Measurements from ENCODE around the gene FOXO1. TPM values are rescaled to one million over a fixed set of nuclear protein-coding genes. Genes with fewer than 3 reads are reported as not detected.

Gene FOXO1
- total and polyA plus RNA-seq, 2 of the 13 experiments (the other 11 are each of a cell fraction or from before 2014, with no cell fraction given): 8.1 to 13.1 TPM

DNA sequence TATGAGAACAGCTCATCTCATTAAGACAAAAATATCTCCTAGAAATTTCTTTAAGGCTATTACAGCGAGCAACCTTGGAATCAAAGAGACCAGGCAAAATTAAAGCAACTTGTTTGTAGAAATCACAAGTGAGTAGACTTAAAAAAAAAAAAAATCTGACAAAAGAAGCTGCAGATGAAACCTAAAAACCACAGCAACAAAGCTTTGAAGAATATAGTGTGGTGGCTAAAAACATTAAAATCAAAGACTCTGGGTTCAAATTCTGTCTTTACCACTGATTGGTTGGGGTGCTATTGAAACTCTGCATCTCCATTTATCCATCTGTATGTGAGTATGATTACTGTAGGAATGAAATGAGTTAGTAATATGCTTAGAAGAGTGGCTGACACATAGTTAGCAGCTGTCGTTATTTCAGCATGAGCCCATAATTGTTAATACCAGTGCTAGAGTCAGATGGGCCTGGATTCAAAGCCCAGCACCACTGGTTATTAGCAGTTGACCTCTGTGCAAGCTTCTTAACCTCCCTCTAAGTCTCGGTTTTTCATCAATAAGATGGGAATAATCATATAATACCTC is 157.6 kb downstream of the FOXO1 start (continued):
- TF ChIP-seq ZFP90 (CRISPR knock-in tag; IDR thresholded peaks at IDR 0.05; ENCODE audit: borderline replicate concordance): no peak
- no peak for TF ChIP-seq ZNF878 (CRISPR knock-in tag; IDR thresholded peaks at IDR 0.05)
- no peak for TF ChIP-seq TOPORS (CRISPR knock-in tag; IDR thresholded peaks at IDR 0.05)
- no peak for TF ChIP-seq ETV5 (CRISPR knock-in tag; IDR thresholded peaks at IDR 0.05; ENCODE audit: borderline replicate concordance)

DNA sequence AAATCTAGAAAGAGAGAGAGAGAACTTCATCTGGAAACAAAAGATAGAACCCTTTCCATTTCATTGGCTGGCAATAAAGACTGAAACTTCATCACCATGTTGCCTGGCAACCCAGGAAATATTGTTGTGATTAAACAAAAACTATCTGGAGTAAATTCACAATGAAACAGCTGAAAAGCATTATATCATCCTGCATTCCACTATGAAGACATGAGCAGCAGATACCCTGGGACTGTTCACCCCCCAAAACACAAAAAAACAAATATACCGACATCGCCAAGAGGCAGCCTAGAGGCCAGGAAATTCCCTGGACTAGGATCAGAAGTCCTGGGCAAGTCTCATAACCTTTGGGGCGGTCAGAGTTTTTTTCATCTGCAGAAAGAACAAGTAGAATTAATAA is 158.3 kb downstream of the FOXO1 start:
- H3K27me3 ChIP-seq (ENCODE audit: control insufficient read depth in 1 of 2, insufficient read depth in 2 of 2, low read length in 2 of 2): no peaks in the 10 kb centered on the region
- H3K9me3 ChIP-seq (ENCODE audit: low read length): no peaks in the 10 kb centered on the region
- TF ChIP-seq NFE2L2 (IDR thresholded peaks at IDR 0.05; ENCODE audit: low read length) (no peak), REL (CRISPR knock-in tag; conservative IDR thresholded peaks at IDR 0.05) (no peak), ZFYVE20 (CRISPR knock-in tag; IDR thresholded peaks at IDR 0.05; ENCODE audit: borderline replicate concordance, low read depth) (no peak), PITX1 (CRISPR knock-in tag; IDR thresholded peaks at IDR 0.05) (no peak), HOXA5 (CRISPR knock-in tag; IDR thresholded peaks at IDR 0.05) (no peak), ZSCAN20 (CRISPR knock-in tag; IDR thresholded peaks at IDR 0.05; ENCODE audit: borderline replicate concordance) (no peak), AGO2 (optimal IDR thresholded peaks at IDR 0.05; ENCODE audit: low read depth, low read length) (no peak)
- no peak overlapping the region for H3K4me3 ChIP-seq (replicated peaks in 1 of 3; ENCODE audit: insufficient read depth in 1 of 3, low read depth in 2 of 3, low read length in 3 of 3)
- H3K4me2 ChIP-seq (ENCODE audit: low read depth, low read length): no peak overlapping the region
- no peak overlapping the region for H3K9ac ChIP-seq (ENCODE audit: insufficient read depth, low read depth, low read length)
- H4K20me1 ChIP-seq (ENCODE audit: insufficient read depth, low read length): no peaks in the 10 kb centered on the region
- no peak for DNase-seq (ENCODE audit: low spot score)
- no peak overlapping the region for H3K27ac ChIP-seq (ENCODE audit: extremely low read length, insufficient read depth, low read length)
- H3K79me2 ChIP-seq (ENCODE audit: insufficient read depth, low read length): no peaks in the 10 kb centered on the region
- no peak for FAIRE-seq
- in situ Hi-C loops (cut with HindIII; ENCODE audit: extremely low pct_ligation_motif_present, low pct_unique_long_range_greater_than_20kb) (no loop called here), intact Hi-C loops (cut with micrococcal nuclease; ENCODE audit: unreplicated experiment) (no loop called here)
- H2AFZ ChIP-seq (ENCODE audit: low read length): no peak overlapping the region
- H3K4me1 ChIP-seq (ENCODE audit: insufficient read depth, low read length): peaks cover 24% of the 10 kb centered on the region
- ATAC-seq: no peak
- no TSS peak for BruUV-seq (replicated peaks)
- POLR2A ChIA-PET: interaction anchor here (0.7 kb wide), 1 partner anchor 8 kb away, joined by 3 read pairs; no protein-coding TSS in a partner anchor
- CTCF ChIA-PET (ENCODE audit: low intra/inter-chr PET ratio, low total read pairs): no interaction called here
- no peaks in the 10 kb centered on the region for H3K36me3 ChIP-seq (replicated peaks in 1 of 2; ENCODE audit: control insufficient read depth in 1 of 2, insufficient read depth in 2 of 2, low read length in 2 of 2)
- WGBS (ENCODE audit: low lambda C conversion rate): 94% methylated on average over 3 of the region's 3 CpGs
